SK-N-SH (cell line): Measurements from ENCODE around the gene DEPDC4. TPM values are rescaled to one million over a fixed set of nuclear protein-coding genes. Genes with fewer than 3 reads are reported as not detected.

Source experiments
- CTCF ChIA-PET: fragments of 300-600, 350-600 bp; formaldehyde crosslinking; extraction: SDS; loops from one replicate; lab custom pipeline; 2021; lab: Yijun Ruan, JAX
- POLR2A ChIA-PET: fragments of 350-600 bp; sonication (Branson Sonifier 250); formaldehyde crosslinking; extraction: SDS; loops from one replicate; lab custom pipeline; 2020; ENCODE audit warnings: antibody characterized with exemption, inconsistent platforms; lab: Yijun Ruan, JAX
- DNase-seq: peaks from one replicate; pipeline ENCODE4 v3.0.0; 2012
- H2AFZ ChIP-seq: fragments of 200-600 bp; sonication (generic); 2 replicates; pipeline ENCODE4 v1.8.1; 2016; ENCODE audit warnings: antibody characterized with exemption, mild to moderate bottlenecking, low read depth
- H3F3A ChIP-seq: fragments of 200-600 bp; sonication (generic); replicated peaks from 2 replicates; pipeline ENCODE3; 2016; ENCODE audit warnings: antibody characterized with exemption, mild to moderate bottlenecking; ENCODE audit not compliant: insufficient read depth
- H3K27ac ChIP-seq, 2 experiments: fragments of 200-500 bp in 1 of 2; fragments of 200-600 bp in 1 of 2; sonication (Bioruptor generic) in 1 of 2; sonication (generic), shearing (Covaris generic) in 1 of 2; 2 replicates each; pipeline versions ENCODE4 v1.5.1 to v1.6.1; 2014 to 2016; ENCODE audit warnings: low read depth in 2 of 2, inconsistent platforms in 1 of 2, low read length in 1 of 2, mild to moderate bottlenecking in 1 of 2, mixed read lengths in 1 of 2
- H3K27me3 ChIP-seq: fragments of 200-600 bp; sonication (generic), shearing (Covaris generic); 2 replicates; pipeline ENCODE4 v1.6.1; 2016; ENCODE audit warnings: mixed run types; ENCODE audit not compliant: insufficient read depth
- H3K36me3 ChIP-seq, 2 experiments: fragments of 200-500 bp in 1 of 2; fragments of 200-600 bp in 1 of 2; sonication (Bioruptor generic) in 1 of 2; sonication (generic) in 1 of 2; replicated peaks in 1 of 2; 2 replicates each; pipeline versions ENCODE3 to v1.5.1; 2014 to 2016; ENCODE audit warnings: low read length in 1 of 2, mild to moderate bottlenecking in 1 of 2; ENCODE audit not compliant: insufficient read depth in 2 of 2, control insufficient read depth in 1 of 2
- H3K4me1 ChIP-seq, 2 experiments: fragments of 200-500 bp in 1 of 2; fragments of 200-600 bp in 1 of 2; sonication (Bioruptor generic) in 1 of 2; sonication (generic), shearing (Covaris generic) in 1 of 2; 2 replicates each; pipeline versions ENCODE4 v1.5.1 to v1.6.1; 2014 to 2016; ENCODE audit warnings: low read depth in 1 of 2, low read length in 1 of 2, mixed run types in 1 of 2; ENCODE audit not compliant: insufficient read depth in 2 of 2, control insufficient read depth in 1 of 2
- H3K4me2 ChIP-seq: fragments of 200-600 bp; sonication (generic), shearing (Covaris generic); 2 replicates; pipeline ENCODE4 v1.6.1; 2017; ENCODE audit warnings: mixed run types
- H3K4me3 ChIP-seq, 2 experiments: fragments of 200-500 bp in 1 of 2; fragments of 200-600 bp in 1 of 2; sonication (Bioruptor generic) in 1 of 2; sonication (generic), shearing (Covaris generic) in 1 of 2; 2 replicates each; pipeline versions ENCODE4 v1.5.1 to v1.8.1; 2014 to 2016; ENCODE audit warnings: low read depth in 2 of 2, inconsistent platforms in 1 of 2, low read length in 1 of 2, mild to moderate bottlenecking in 1 of 2, mixed read lengths in 1 of 2, moderate library complexity in 1 of 2
- H3K79me2 ChIP-seq: fragments of 200-600 bp; sonication (generic); 2 replicates; pipeline ENCODE4 v1.8.1; 2017; ENCODE audit warnings: mild to moderate bottlenecking; ENCODE audit not compliant: insufficient read depth
- H3K9ac ChIP-seq: fragments of 200-600 bp; sonication (generic); 2 replicates; pipeline ENCODE4 v1.6.1; 2017; ENCODE audit warnings: mixed run types
- H3K9me2 ChIP-seq: fragments of 200-600 bp; sonication (generic); 2 replicates; pipeline ENCODE4 v1.6.1; 2017; ENCODE audit warnings: mixed run types
- H3K9me3 ChIP-seq: fragments of 200-600 bp; sonication (generic); 2 replicates; pipeline ENCODE4 v1.6.1; 2017; ENCODE audit warnings: mixed run types, mild to moderate bottlenecking, moderate library complexity
- H4K20me1 ChIP-seq: fragments of 200-600 bp; sonication (generic); 2 replicates; pipeline ENCODE4 v1.6.1; 2017; ENCODE audit warnings: mild to moderate bottlenecking, mixed run types; ENCODE audit not compliant: insufficient read depth
- CHD2 ChIP-seq: fragments of 150-350 bp; IDR thresholded peaks from 2 replicates; pipeline ENCODE4 v1.6.1; 2018; ENCODE audit warnings: low read length; ENCODE audit not compliant: partially characterized antibody
- EZH2phosphoT487 ChIP-seq: fragments of 200-600 bp; sonication (generic); IDR thresholded peaks from 2 replicates; pipeline ENCODE4 v1.6.1; 2017; ENCODE audit warnings: low read depth, mixed run types, mild to moderate bottlenecking, antibody characterized with exemption, moderate library complexity, borderline replicate concordance
- FOSL2 ChIP-seq: IDR thresholded peaks from 2 replicates; pipeline ENCODE4 v1.4.0; 2012; ENCODE audit warnings: low read depth, mild to moderate bottlenecking, moderate library complexity, borderline replicate concordance
- GABPA ChIP-seq: IDR thresholded peaks from 2 replicates; pipeline ENCODE4 v1.4.0; 2012; ENCODE audit warnings: low read depth, mild to moderate bottlenecking
- MAX ChIP-seq: IDR thresholded peaks from 2 replicates; pipeline ENCODE4 v1.4.0; 2012; ENCODE audit warnings: low read depth
- MEF2A ChIP-seq: IDR thresholded peaks from 2 replicates; pipeline ENCODE4 v1.4.0; 2012; ENCODE audit warnings: low read depth, borderline replicate concordance
- MXI1 ChIP-seq: IDR thresholded peaks from 2 replicates; pipeline ENCODE4 v1.6.1; 2012; ENCODE audit warnings: mild to moderate bottlenecking, low read depth, low read length, improper control_type of control experiment
- NFIC ChIP-seq: IDR thresholded peaks from 2 replicates; pipeline ENCODE4 v1.4.0; 2012; ENCODE audit warnings: borderline replicate concordance
- RAD21 ChIP-seq: IDR thresholded peaks from 2 replicates; pipeline ENCODE4 v1.6.1; 2012; ENCODE audit warnings: mild to moderate bottlenecking, low read length
- SIN3A ChIP-seq: IDR thresholded peaks from 2 replicates; pipeline ENCODE4 v1.6.1; 2012; ENCODE audit warnings: low read depth, mild to moderate bottlenecking, low read length, moderate library complexity, borderline replicate concordance
- SMC3 ChIP-seq: IDR thresholded peaks from 2 replicates; pipeline ENCODE4 v1.6.1; 2012; ENCODE audit warnings: low read depth, low read length, improper control_type of control experiment
- TAF1 ChIP-seq: IDR thresholded peaks from 2 replicates; pipeline ENCODE4 v1.6.1; 2012; ENCODE audit warnings: low read depth, mild to moderate bottlenecking, low read length, moderate library complexity, borderline replicate concordance
- TCF12 ChIP-seq: IDR thresholded peaks from 2 replicates; pipeline ENCODE4 v1.4.0; 2012
- TEAD4 ChIP-seq: IDR thresholded peaks from 2 replicates; pipeline ENCODE4 v1.4.0; 2012; ENCODE audit warnings: mild to moderate bottlenecking, borderline replicate concordance; ENCODE audit not compliant: insufficient read depth
- USF1 ChIP-seq: IDR thresholded peaks from 2 replicates; pipeline ENCODE4 v1.4.0; 2012; ENCODE audit warnings: low read depth, borderline replicate concordance
- USF2 ChIP-seq: fragments of 150-350 bp; IDR thresholded peaks from 2 replicates; pipeline ENCODE4 v1.6.1; 2017; ENCODE audit warnings: antibody characterized with exemption, low read length, low read depth, borderline replicate concordance
- YY1 ChIP-seq: IDR thresholded peaks from 2 replicates; pipeline ENCODE4 v1.4.0; 2012; ENCODE audit warnings: low read depth, mild to moderate bottlenecking
- WGBS: methylation state at CpG from one replicate; pipeline ENCODE4 v1.1.6; 2017; ENCODE audit warnings: low lambda C conversion rate; 5-methylcytosine and 5-hydroxymethylcytosine counted together
- polyA plus RNA-seq, 3 experiments: library from polyadenylated mRNA; depleted of rRNA; stranded (reverse); fragments of >200 nt; gene quantifications; 2 replicates each; pipeline ENCODE4 v1.2.3, GENCODE V29; 2012
- small RNA-seq, 7 experiments: library from RNA; depleted of rRNA; stranded (forward); fragments of <200 nt; gene quantifications; one replicate each; pipeline ENCODE3, GENCODE V24; 2012

DEPDC4 gene
- polyA plus RNA-seq, 1 of the 3 experiments (the other 2 are of a cell fraction): 0.76 TPM

- CTCF ChIA-PET: no interaction called here
- no peak overlapping the region for H3K4me3 ChIP-seq
- no peaks in the 10 kb centered on the region for H4K20me1 ChIP-seq
- no peak overlapping the region for H3K4me2 ChIP-seq
- no peak for TF ChIP-seq MXI1
- TF ChIP-seq EZH2phosphoT487: no peak
- TF ChIP-seq TAF1: no peak
- no peak for TF ChIP-seq GABPA
- no peak for TF ChIP-seq SIN3A
- no peak for TF ChIP-seq MAX
- TF ChIP-seq FOSL2: no peak
- TF ChIP-seq NFIC: no peak
- no peak for TF ChIP-seq YY1
- TF ChIP-seq MEF2A: no peak
- no peak for TF ChIP-seq TEAD4
- no peak for TF ChIP-seq USF2
- no peak for TF ChIP-seq USF1
- no peak for TF ChIP-seq TCF12
- TF ChIP-seq SMC3: no peak
- no peak for TF ChIP-seq RAD21
- no peak for TF ChIP-seq CHD2
- no peak overlapping the region for H2AFZ ChIP-seq
- peaks cover 0 to 2% of the 10 kb centered on the region in 2 experiments for H3K36me3 ChIP-seq
- no peaks in the 10 kb centered on the region for H3K9me2 ChIP-seq
- no peaks in the 10 kb centered on the region for H3K9me3 ChIP-seq
- H3K27me3 ChIP-seq: no peaks in the 10 kb centered on the region
- no peaks in the 10 kb centered on the region; a peak in 1 of 4 replicates for H3K4me1 ChIP-seq
- 92% methylated on average over 1 of the region's 1 CpG for WGBS
- no peaks in the 10 kb centered on the region for H3F3A ChIP-seq
- no peak overlapping the region for H3K9ac ChIP-seq
- no peak for DNase-seq
- POLR2A ChIA-PET: no interaction called here
- no peak overlapping the region for H3K27ac ChIP-seq
- H3K79me2 ChIP-seq: no peaks in the 10 kb centered on the region
Measured at GRCh38 chr12:100193085-100193484, 73.8 kb downstream of the DEPDC4 start.

Small RNAs within 50 kb of the gene (small RNA-seq; reads per million reads assigned to genes)
- gene RF00019: 0 reads per million in 7 experiments

Other genes with a start within 250 kb of the DEPDC4 start
- 5.8 and 7.1 TPM in 2 replicates for gene BLTP3B, start 124.2 kb downstream of the DEPDC4 start, polyA plus RNA-seq (2012; rRNA removed)
- gene ACTR6, start 66.3 kb downstream of the DEPDC4 start, polyA plus RNA-seq (2012; rRNA removed): 20.6 and 21.5 TPM in 2 replicates
- gene SCYL2, start 98 bp upstream of the DEPDC4 start, polyA plus RNA-seq (2012; rRNA removed): 7.5 and 9.7 TPM in 2 replicates
- 0.11 TPM in 1 of 2 replicates, not detected in the other for gene SLC17A8, start 90.0 kb upstream of the DEPDC4 start, polyA plus RNA-seq (2012; rRNA removed)
- not detected in 2 replicates for gene NR1H4, start 206.8 kb upstream of the DEPDC4 start, polyA plus RNA-seq (2012; rRNA removed)